Erythroblast (primary cell): ENCODE measurements around the gene PACSIN1.

Experiments used
- GATA1 ChIP-seq: IDR thresholded peaks from 2 replicates; pipeline ENCODE4 v1.6.1; 2011; ENCODE audit warnings: low read depth, mild to moderate bottlenecking, control low read depth, low read length, moderate library complexity
- POLR2A ChIP-seq: IDR thresholded peaks from 2 replicates; pipeline ENCODE4 v1.6.1; 2011; ENCODE audit warnings: mild to moderate bottlenecking, low read length

- TF ChIP-seq POLR2A = no peak
- TF ChIP-seq GATA1 = no peak
Measured at GRCh38 chr6:34532230-34532629, 66.4 kb downstream of the PACSIN1 start.
